SH-SY5Y (cell line): ENCODE results near the gene NXPE3.

ENCODE experiments used
- GATA2 ChIP-seq: IDR thresholded peaks from 2 replicates; pipeline ENCODE4 v1.6.1; 2011; ENCODE audit warnings: mild to moderate bottlenecking, low read depth, low read length
- GATA3 ChIP-seq: IDR thresholded peaks from 2 replicates; pipeline ENCODE4 v1.6.1; 2011; ENCODE audit warnings: low read depth, mild to moderate bottlenecking, low read length, moderate library complexity

DNA sequence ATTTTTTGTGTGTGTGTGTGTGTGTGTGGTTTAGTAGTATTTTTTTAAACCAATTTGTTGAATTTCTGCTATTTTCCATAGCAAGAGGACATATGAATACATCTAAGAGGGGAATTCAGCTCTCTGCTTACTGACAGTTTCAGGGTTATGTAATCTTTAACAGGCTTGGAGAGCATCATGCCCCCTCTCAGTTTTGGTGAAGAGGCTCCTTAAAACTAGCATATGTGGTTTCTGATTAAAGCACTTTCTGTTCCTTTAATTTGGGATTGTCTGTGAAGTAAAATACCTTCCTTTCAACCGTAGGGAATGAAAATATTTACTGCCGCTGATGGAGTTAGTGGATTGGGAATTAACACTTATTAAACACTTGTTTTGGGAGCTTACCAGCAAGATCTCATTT lies 50.9 kb downstream of the NXPE3 start:
- TF ChIP-seq GATA2 (no peak), GATA3 (no peak)
